Endothelial cell of umbilical vein (primary cell): ENCODE results near the gene ABHD17A. TPM values are rescaled to one million over a fixed set of nuclear protein-coding genes. Genes with fewer than 3 reads are reported as not detected.

Source experiments
- BruUV-seq: library from RNA; stranded (reverse); fragments of 400-500 nt; replicated peaks from 2 replicates; lab custom pipeline; 2021; lab: Mats Ljungman, UMichigan
- CTCF ChIA-PET: fragments of 300-600, 350-600 bp; sonication (Branson Sonifier 250); formaldehyde crosslinking; loops from one replicate; lab custom pipeline; 2021; ENCODE audit warnings: antibody characterized with exemption, inconsistent platforms; lab: Charles Lee
- POLR2A ChIA-PET: fragments of 300-600, 350-600 bp; sonication (Branson Sonifier 250); formaldehyde crosslinking; loops from one replicate; lab custom pipeline; 2021; ENCODE audit warnings: antibody characterized with exemption, inconsistent platforms; lab: Charles Lee
- DNase-seq: peaks from one replicate; pipeline ENCODE4 v3.0.0-alpha.2; 2011; ENCODE audit warnings: low read depth, low spot score
- FAIRE-seq: peaks from 2 replicates; lab custom pipeline; 2011; peaks lifted over from hg19 to GRCh38; lab: Jason Lieb, UNC
- H2AFZ ChIP-seq: 2 replicates; pipeline ENCODE4 v1.6.0; 2012; ENCODE audit warnings: low read depth, low read length, control low read depth, inconsistent platforms
- H3K27ac ChIP-seq: 2 replicates; pipeline ENCODE4 v1.5.1; 2011; ENCODE audit warnings: low read depth, mild to moderate bottlenecking, control low read depth, low read length, moderate library complexity; ENCODE audit not compliant: insufficient read depth
- H3K27me3 ChIP-seq, 2 experiments: 2 replicates each; pipeline versions ENCODE4 v1.6.0 to v1.6.1; 2011; ENCODE audit warnings: low read length in 2 of 2, mixed read lengths in 1 of 2; ENCODE audit not compliant: control insufficient read depth in 2 of 2, insufficient read depth in 2 of 2
- H3K36me3 ChIP-seq, 2 experiments: 2 replicates in 1 of 2; 3 replicates in 1 of 2; pipeline ENCODE4 v1.5.1; 2011; ENCODE audit warnings: low read length in 2 of 2, mild to moderate bottlenecking in 1 of 2, moderate library complexity in 1 of 2; ENCODE audit not compliant: control insufficient read depth in 2 of 2, insufficient read depth in 2 of 2; ENCODE audit errors: extremely low read depth in 1 of 2
- H3K4me1 ChIP-seq: 3 replicates; pipeline ENCODE4 v1.5.1; 2011; ENCODE audit warnings: mild to moderate bottlenecking, low read length; ENCODE audit not compliant: control insufficient read depth, insufficient read depth; ENCODE audit errors: extremely low read depth
- H3K4me2 ChIP-seq: 2 replicates; pipeline ENCODE4 v1.6.1; 2011; ENCODE audit warnings: low read length, control low read depth, mixed read lengths; ENCODE audit not compliant: insufficient read depth
- H3K4me3 ChIP-seq, 3 experiments: fragments of 200-600 bp in 1 of 3; sonication (generic), shearing (Covaris generic) in 1 of 3; replicated peaks in 1 of 3; 2 replicates each; pipeline ENCODE4 v1.5.1; 2011 to 2016; ENCODE audit warnings: control low read depth in 3 of 3, low read length in 3 of 3, mild to moderate bottlenecking in 2 of 3, inconsistent platforms in 1 of 3, low read depth in 1 of 3, moderate library complexity in 1 of 3; ENCODE audit not compliant: insufficient read depth in 1 of 3
- H3K79me2 ChIP-seq: 2 replicates; pipeline ENCODE4 v1.6.0; 2012; ENCODE audit warnings: low read length, inconsistent platforms; ENCODE audit not compliant: control insufficient read depth, insufficient read depth
- H3K9ac ChIP-seq: replicated peaks from 2 replicates; pipeline ENCODE3; 2011; ENCODE audit warnings: low read length, control low read depth; ENCODE audit not compliant: insufficient read depth; ENCODE audit errors: extremely low read depth
- H3K9me1 ChIP-seq: replicated peaks from 3 replicates; pipeline ENCODE4 v1.6.0; 2011; ENCODE audit warnings: mild to moderate bottlenecking, low read length; ENCODE audit not compliant: control insufficient read depth, insufficient read depth; ENCODE audit errors: extremely low read depth
- H3K9me3 ChIP-seq: replicated peaks from 2 replicates; pipeline ENCODE4 v1.5.1; 2012; ENCODE audit warnings: low read length, inconsistent platforms; ENCODE audit not compliant: control insufficient read depth, insufficient read depth
- H4K20me1 ChIP-seq: replicated peaks from 2 replicates; pipeline ENCODE3; 2011; ENCODE audit warnings: mild to moderate bottlenecking, low read length; ENCODE audit not compliant: control insufficient read depth, insufficient read depth; ENCODE audit errors: extremely low read depth
- EZH2 ChIP-seq: IDR thresholded peaks from 2 replicates; pipeline ENCODE4 v1.6.1; 2012; ENCODE audit warnings: borderline replicate concordance, low read depth, mild to moderate bottlenecking, moderate library complexity, low read length, inconsistent platforms; ENCODE audit not compliant: severe bottlenecking
- FOS ChIP-seq: IDR thresholded peaks from 2 replicates; pipeline ENCODE4 v1.6.1; 2011; ENCODE audit warnings: mild to moderate bottlenecking, low read length, moderate library complexity, borderline replicate concordance; ENCODE audit not compliant: insufficient read depth
- GATA2 ChIP-seq: IDR thresholded peaks from 2 replicates; pipeline ENCODE4 v1.7.0; 2011; ENCODE audit warnings: low read depth, mild to moderate bottlenecking, moderate library complexity, mixed read lengths, low read length; ENCODE audit not compliant: insufficient read length, insufficient read depth
- JUN ChIP-seq: IDR thresholded peaks from 2 replicates; pipeline ENCODE4 v1.6.1; 2011; ENCODE audit warnings: borderline replicate concordance, low read depth; ENCODE audit not compliant: insufficient read length, insufficient read depth
- MYC ChIP-seq: IDR thresholded peaks from one replicate; pipeline ENCODE4 v1.6.1; 2011; ENCODE audit warnings: mild to moderate bottlenecking, low read depth, low read length
- POLR2A ChIP-seq: IDR thresholded peaks from 2 replicates; pipeline ENCODE4 v1.6.1; 2012; ENCODE audit warnings: low read depth, mild to moderate bottlenecking, control low read depth, low read length
- POLR2AphosphoS5 ChIP-seq: IDR thresholded peaks from 2 replicates; pipeline ENCODE4 v1.6.1; 2012; ENCODE audit warnings: low read depth, mild to moderate bottlenecking, control low read depth, low read length, moderate library complexity; ENCODE audit not compliant: insufficient read depth
- dilution Hi-C: fragments of 300-500 bp; cut with MboI; formaldehyde crosslinking; loops from one replicate; pipeline ENCODE4 v1.15.0; 2019; ENCODE audit warnings: low sequenced_read_pairs; ENCODE audit not compliant: extremely low pct_ligation_motif_present
- intact Hi-C: fragments of 100-400 bp; cut with micrococcal nuclease; formaldehyde crosslinking; loops from one replicate; pipeline ENCODE4 v1.10.0; 2022
- polyA plus RNA-seq, 4 experiments: library from polyadenylated mRNA; depleted of rRNA in 3 of 4; stranded (reverse) in 3 of 4; unstranded in 1 of 4; fragments of >200 nt; gene quantifications; 2 replicates each; pipeline versions ENCODE4 v1.2.1 to v1.2.3, GENCODE V29; 2011 to 2012; ENCODE audit warnings: missing spikeins in 1 of 4
- total RNA-seq: library from RNA; stranded (reverse); gene quantifications from 2 replicates; pipeline ENCODE4 v1.2.3, GENCODE V29; 2021
- TF ChIP-seq, protein P1 (sequence below): IDR thresholded peaks from 2 replicates; pipeline ENCODE4 v1.6.1; 2011; ENCODE audit not compliant: insufficient read depth, insufficient read length
- TF ChIP-seq, protein P2 (sequence below), 2 donors: IDR thresholded peaks; 1 replicate in 1 of 2; 2 replicates in 1 of 2; pipeline ENCODE4 v1.5.1; 2011; ENCODE audit warnings: low read length in 2 of 2, mild to moderate bottlenecking in 2 of 2, moderate library complexity in 2 of 2, control low read depth in 1 of 2, inconsistent platforms in 1 of 2, low read depth in 1 of 2; ENCODE audit not compliant: insufficient read depth in 1 of 2; ENCODE audit errors: extremely low read depth in 1 of 2

ABHD17A gene
- total and polyA plus RNA-seq, 2 donors (not counting 3 experiments of a cell fraction or from before 2014, with no cell fraction given) = 89.8 to 143 TPM

DNA sequence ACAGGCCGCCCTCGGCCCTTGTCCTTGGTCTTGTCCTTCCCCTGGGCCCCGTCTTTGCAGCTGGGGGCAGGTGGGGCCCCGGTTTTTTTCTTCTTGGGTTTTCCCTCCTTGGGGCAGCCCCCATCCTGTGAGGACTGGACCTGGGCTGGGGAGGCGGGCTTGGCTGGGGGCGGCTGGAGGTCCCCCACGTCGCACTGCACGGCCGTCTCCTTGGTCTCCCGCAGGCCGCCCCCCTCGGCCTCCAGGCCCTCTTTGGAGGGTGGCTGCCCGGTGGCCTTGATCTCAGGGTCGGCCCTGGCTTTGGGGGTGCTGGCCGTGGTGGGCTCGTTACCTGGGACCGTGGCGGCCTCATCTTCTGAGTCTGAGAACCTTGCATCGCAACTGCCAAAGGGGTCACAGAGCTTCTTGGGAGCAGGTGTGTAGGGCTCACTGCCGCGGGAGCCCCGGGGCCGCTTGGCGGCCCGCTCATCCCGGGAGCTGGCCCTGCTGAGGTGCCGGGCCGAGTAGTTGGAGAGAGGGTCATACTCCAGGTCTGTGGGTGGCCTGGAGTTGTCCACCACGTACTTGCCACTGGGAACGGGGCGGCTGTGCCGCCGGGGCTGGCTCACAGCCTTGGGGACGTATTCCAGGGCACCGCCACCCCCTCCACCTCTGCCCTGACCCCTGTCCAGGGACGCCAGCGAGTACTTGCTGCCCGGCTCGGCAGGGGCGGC is 57.6 kb downstream of the ABHD17A start:
- H3K27ac ChIP-seq = no peak overlapping the region
- BruUV-seq = TSS peak; percentile 41
- H3K9ac ChIP-seq = no peak overlapping the region
- H3K9me3 ChIP-seq = no peaks in the 10 kb centered on the region
- intact Hi-C loops (loop anchor here (5.0 kb wide), 1 partner anchor 40 kb away; no protein-coding TSS in a partner anchor), dilution Hi-C loops (no loop called here)
- no peak overlapping the region for H3K4me2 ChIP-seq
- no peak for FAIRE-seq
- no peaks in the 10 kb centered on the region for H3K9me1 ChIP-seq
- H4K20me1 ChIP-seq = no peaks in the 10 kb centered on the region
- H3K27me3 ChIP-seq = no peaks in the 10 kb centered on the region
- H3K79me2 ChIP-seq = peaks cover 16% of the 10 kb centered on the region
- TF ChIP-seq EZH2 (no peak), POLR2AphosphoS5 (no peak), GATA2 (no peak), FOS (no peak), MYC (no peak), POLR2A (no peak), JUN (no peak)
- TF ChIP-seq, protein P1, sequence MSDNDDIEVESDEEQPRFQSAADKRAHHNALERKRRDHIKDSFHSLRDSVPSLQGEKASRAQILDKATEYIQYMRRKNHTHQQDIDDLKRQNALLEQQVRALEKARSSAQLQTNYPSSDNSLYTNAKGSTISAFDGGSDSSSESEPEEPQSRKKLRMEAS = no peak
- TF ChIP-seq, protein P2, sequence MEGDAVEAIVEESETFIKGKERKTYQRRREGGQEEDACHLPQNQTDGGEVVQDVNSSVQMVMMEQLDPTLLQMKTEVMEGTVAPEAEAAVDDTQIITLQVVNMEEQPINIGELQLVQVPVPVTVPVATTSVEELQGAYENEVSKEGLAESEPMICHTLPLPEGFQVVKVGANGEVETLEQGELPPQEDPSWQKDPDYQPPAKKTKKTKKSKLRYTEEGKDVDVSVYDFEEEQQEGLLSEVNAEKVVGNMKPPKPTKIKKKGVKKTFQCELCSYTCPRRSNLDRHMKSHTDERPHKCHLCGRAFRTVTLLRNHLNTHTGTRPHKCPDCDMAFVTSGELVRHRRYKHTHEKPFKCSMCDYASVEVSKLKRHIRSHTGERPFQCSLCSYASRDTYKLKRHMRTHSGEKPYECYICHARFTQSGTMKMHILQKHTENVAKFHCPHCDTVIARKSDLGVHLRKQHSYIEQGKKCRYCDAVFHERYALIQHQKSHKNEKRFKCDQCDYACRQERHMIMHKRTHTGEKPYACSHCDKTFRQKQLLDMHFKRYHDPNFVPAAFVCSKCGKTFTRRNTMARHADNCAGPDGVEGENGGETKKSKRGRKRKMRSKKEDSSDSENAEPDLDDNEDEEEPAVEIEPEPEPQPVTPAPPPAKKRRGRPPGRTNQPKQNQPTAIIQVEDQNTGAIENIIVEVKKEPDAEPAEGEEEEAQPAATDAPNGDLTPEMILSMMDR (IDR thresholded peaks at IDR 0.05; ENCODE audit: extremely low read depth in 1 of 2, insufficient read depth in 1 of 2, low read depth in 1 of 2, low read length in 2 of 2) = no peak
- peaks cover 0 to 18% of the 10 kb centered on the region in 2 experiments for H3K36me3 ChIP-seq
- CTCF ChIA-PET = interaction anchor here (4.6 kb wide), 1 partner anchor 13 kb away, joined by 83 read pairs; no protein-coding TSS in a partner anchor
- POLR2A ChIA-PET = no interaction called here
- DNase-seq = no peak
- no peak overlapping the region for H3K4me3 ChIP-seq
- H2AFZ ChIP-seq = no peak overlapping the region
- no peaks in the 10 kb centered on the region for H3K4me1 ChIP-seq

Other genes starting within 250 kb of the ABHD17A start
- 193 and 197 TPM in 2 replicates for gene TCF3, start 232.9 kb downstream of the ABHD17A start, total RNA-seq
- gene TCF3, start 232.9 kb downstream of the ABHD17A start, polyA plus RNA-seq = 147 and 202 TPM in 2 replicates
- not detected in 2 replicates for gene ONECUT3, start 132.0 kb downstream of the ABHD17A start, total RNA-seq
- not detected in 2 replicates for gene ONECUT3, start 132.0 kb downstream of the ABHD17A start, polyA plus RNA-seq
- 5.1 and 7.3 TPM in 2 replicates for gene ATP8B3, start 73.2 kb downstream of the ABHD17A start, total RNA-seq
- gene ATP8B3, start 73.2 kb downstream of the ABHD17A start, polyA plus RNA-seq = 1.1 and 1.4 TPM in 2 replicates
- gene REXO1, start 37.0 kb downstream of the ABHD17A start, total RNA-seq = 41.1 and 44.6 TPM in 2 replicates
- gene REXO1, start 37.0 kb downstream of the ABHD17A start, polyA plus RNA-seq = 56.9 and 88.8 TPM in 2 replicates
- 36.6 and 38.0 TPM in 2 replicates for gene KLF16, start 21.9 kb downstream of the ABHD17A start, total RNA-seq
- 11.6 and 22.6 TPM in 2 replicates for gene KLF16, start 21.9 kb downstream of the ABHD17A start, polyA plus RNA-seq
- gene ADAT3, start 19.9 kb upstream of the ABHD17A start, total RNA-seq = 8.0 and 11.7 TPM in 2 replicates
- gene ADAT3, start 19.9 kb upstream of the ABHD17A start, polyA plus RNA-seq = 5.7 and 8.6 TPM in 2 replicates
- gene SCAMP4, start 19.9 kb upstream of the ABHD17A start, total RNA-seq = 68.2 and 72.2 TPM in 2 replicates
- 24.4 and 29.6 TPM in 2 replicates for gene SCAMP4, start 19.9 kb upstream of the ABHD17A start, polyA plus RNA-seq
- gene CSNK1G2, start 55.7 kb upstream of the ABHD17A start, total RNA-seq = 93.8 and 96.6 TPM in 2 replicates
- 110 and 134 TPM in 2 replicates for gene CSNK1G2, start 55.7 kb upstream of the ABHD17A start, polyA plus RNA-seq
- gene BTBD2, start 130.2 kb upstream of the ABHD17A start, total RNA-seq = 73.1 and 78.2 TPM in 2 replicates
- gene BTBD2, start 130.2 kb upstream of the ABHD17A start, polyA plus RNA-seq = 59.2 and 76.1 TPM in 2 replicates
- 86.1 and 87.5 TPM in 2 replicates for gene MKNK2, start 165.7 kb upstream of the ABHD17A start, total RNA-seq
- gene MKNK2, start 165.7 kb upstream of the ABHD17A start, polyA plus RNA-seq = 65.1 and 96.2 TPM in 2 replicates
- 52.4 and 59.7 TPM in 2 replicates for gene MOB3A, start 210.8 kb upstream of the ABHD17A start, total RNA-seq
- gene MOB3A, start 210.8 kb upstream of the ABHD17A start, polyA plus RNA-seq = 46.5 and 50.7 TPM in 2 replicates
- gene IZUMO4, start 211.4 kb upstream of the ABHD17A start, total RNA-seq = 1.1 and 2.0 TPM in 2 replicates
- 2.0 and 3.2 TPM in 2 replicates for gene IZUMO4, start 211.4 kb upstream of the ABHD17A start, polyA plus RNA-seq